22Rv1 (cell line): ENCODE results near the gene PFKFB2.

Experiments
- ZFX ChIP-seq: fragments of 450-650 bp; IDR thresholded peaks from 2 replicates; pipeline ENCODE4 v1.6.1; 2017; ENCODE audit warnings: antibody characterized with exemption, borderline replicate concordance
- TF ChIP-seq, protein P1 (sequence below): fragments of 450-650 bp; IDR thresholded peaks from 2 replicates; pipeline ENCODE4 v1.5.1; 2017; ENCODE audit warnings: mild to moderate bottlenecking

DNA sequence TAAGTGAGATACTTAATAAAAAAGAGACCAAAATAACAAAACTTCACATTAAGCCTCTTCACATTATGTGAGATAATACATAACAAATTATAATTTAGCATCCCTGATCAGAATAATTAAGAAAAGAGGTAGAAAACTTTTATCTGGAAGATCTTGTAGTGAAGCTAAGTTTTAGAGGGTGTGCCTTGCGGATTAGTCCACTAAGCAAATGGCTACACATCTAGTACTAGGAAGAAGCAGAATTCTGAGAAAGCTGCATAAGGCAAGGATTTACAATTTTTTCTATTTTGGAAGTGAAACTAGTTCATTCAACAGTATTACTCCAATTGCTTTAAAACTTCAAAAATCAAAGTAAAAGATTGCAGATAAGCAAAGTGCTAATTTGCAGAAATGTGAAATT lies 5.6 kb upstream of the PFKFB2 start:
- TF ChIP-seq, protein P1, sequence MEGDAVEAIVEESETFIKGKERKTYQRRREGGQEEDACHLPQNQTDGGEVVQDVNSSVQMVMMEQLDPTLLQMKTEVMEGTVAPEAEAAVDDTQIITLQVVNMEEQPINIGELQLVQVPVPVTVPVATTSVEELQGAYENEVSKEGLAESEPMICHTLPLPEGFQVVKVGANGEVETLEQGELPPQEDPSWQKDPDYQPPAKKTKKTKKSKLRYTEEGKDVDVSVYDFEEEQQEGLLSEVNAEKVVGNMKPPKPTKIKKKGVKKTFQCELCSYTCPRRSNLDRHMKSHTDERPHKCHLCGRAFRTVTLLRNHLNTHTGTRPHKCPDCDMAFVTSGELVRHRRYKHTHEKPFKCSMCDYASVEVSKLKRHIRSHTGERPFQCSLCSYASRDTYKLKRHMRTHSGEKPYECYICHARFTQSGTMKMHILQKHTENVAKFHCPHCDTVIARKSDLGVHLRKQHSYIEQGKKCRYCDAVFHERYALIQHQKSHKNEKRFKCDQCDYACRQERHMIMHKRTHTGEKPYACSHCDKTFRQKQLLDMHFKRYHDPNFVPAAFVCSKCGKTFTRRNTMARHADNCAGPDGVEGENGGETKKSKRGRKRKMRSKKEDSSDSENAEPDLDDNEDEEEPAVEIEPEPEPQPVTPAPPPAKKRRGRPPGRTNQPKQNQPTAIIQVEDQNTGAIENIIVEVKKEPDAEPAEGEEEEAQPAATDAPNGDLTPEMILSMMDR, result no peak
- TF ChIP-seq ZFX, result no peak
